Kidney (tissue), 14 donors: Measurements from ENCODE around the gene DNAAF8. TPM values are rescaled to one million over a fixed set of nuclear protein-coding genes. Genes with fewer than 3 reads are reported as not detected.

Experiments used
- DNase-seq, 5 donors: peaks; one replicate each; pipeline ENCODE4 v3.0.0-alpha.2; 2013 to 2020
- FAIRE-seq: peaks from 2 replicates; lab custom pipeline; 2012; peaks lifted over from hg19 to GRCh38; lab: Jason Lieb, UNC
- H3K27ac ChIP-seq, 2 donors: one replicate each; pipeline ENCODE4 v1.7.0; 2013; ENCODE audit warnings: low read depth in 2 of 2, low read length in 2 of 2, inconsistent platforms in 1 of 2
- H3K27me3 ChIP-seq: one replicate; pipeline ENCODE4 v1.7.1; 2013; ENCODE audit warnings: low read length, inconsistent platforms; ENCODE audit not compliant: control insufficient read depth, insufficient read depth
- H3K36me3 ChIP-seq, 3 donors: one replicate each; pipeline versions ENCODE4 v1.7.0 to v1.7.1; 2013; ENCODE audit warnings: low read length in 3 of 3, control low read depth in 1 of 3, inconsistent platforms in 1 of 3; ENCODE audit not compliant: insufficient read depth in 3 of 3, control insufficient read depth in 2 of 3
- H3K4me1 ChIP-seq, 3 donors: one replicate each; pipeline versions ENCODE4 v1.7.0 to v1.7.1; 2013; ENCODE audit warnings: low read length in 3 of 3, inconsistent platforms in 1 of 3, low read depth in 1 of 3; ENCODE audit not compliant: control insufficient read depth in 2 of 3, insufficient read depth in 2 of 3
- H3K4me3 ChIP-seq, 3 donors: one replicate each; pipeline versions ENCODE4 v1.7.0 to v1.8.1; 2013; ENCODE audit warnings: low read length in 3 of 3, control low read depth in 1 of 3, inconsistent platforms in 1 of 3
- H3K9ac ChIP-seq, 3 donors: one replicate each; pipeline versions ENCODE4 v1.7.0 to v1.7.1; 2013; ENCODE audit warnings: low read length in 3 of 3, control low read depth in 1 of 3, inconsistent platforms in 1 of 3
- H3K9me3 ChIP-seq, 3 donors: one replicate each; pipeline versions ENCODE4 v1.7.0 to v1.7.1; 2013; ENCODE audit warnings: low read length in 3 of 3, control low read depth in 1 of 3, inconsistent platforms in 1 of 3; ENCODE audit not compliant: control insufficient read depth in 2 of 3, insufficient read depth in 1 of 3
- CTCF ChIP-seq: IDR thresholded peaks from 3 replicates; pipeline ENCODE4 v1.5.1; 2012; ENCODE audit warnings: mild to moderate bottlenecking, moderate library complexity, borderline replicate concordance; ENCODE audit not compliant: insufficient read depth; ENCODE audit errors: extremely low read depth
- intact Hi-C: fragments of 100-400 bp; cut with DNase I; formaldehyde crosslinking; loops from one replicate; pipeline ENCODE4 v1.11.1; 2022
- polyA plus RNA-seq: library from polyadenylated mRNA; stranded (reverse); fragments of 350-450 nt; fragmentation: Illumina TruSeq; extraction: RNeasy Lipid Tissue Mini Kit (QIAGEN cat#74804); gene quantifications from one replicate; pipeline ENCODE4 v1.2.3, GENCODE V29; 2014; ENCODE audit warnings: low read depth, low replicate concordance; ENCODE audit not compliant: insufficient read depth
- total RNA-seq: library from RNA; stranded (reverse); fragmentation: NEBNext Ultra II Directional; extraction: Animal tissue kit (Norgen Biotek cat#: 25700); gene quantifications from one replicate; pipeline ENCODE4 v1.2.1, GENCODE V29; 2021
- donor health status: control.
- donor health status: control.
- donor health status: control.
- donor health status: control.
- donor health status: control.
- donor health status: DM: yes; HTN: yes; CAD: no.
- donor health status: Normal renal cell carcinoma (clear cell type).

DNAAF8 gene
- total and polyA plus RNA-seq, 2 donors from 2014 or later, result 1.8 to 4.0 TPM

- TF ChIP-seq CTCF, result no peak
- Histone ChIP-seq H3K9ac (no peak within 1 kb of the TSS), H3K27ac (peak within 1 kb of the TSS in 1 of 2 donors; percentile 37), H3K27me3 (no peaks in the 10 kb centered on the region), H3K9me3 (no peaks in the 10 kb centered on the region), H3K4me3 (no peak within 1 kb of the TSS), H3K4me1 (peaks cover 0 to 1% (median 0%) of the 10 kb centered on the region in 3 donors), H3K36me3 (peaks cover 0 to 6% (median 2%) of the 10 kb centered on the region in 3 donors)
- DNase-seq (peak in 2 of 5 donors; percentile 51 to 80), FAIRE-seq (no peak)
- intact Hi-C loops, result no loop called here
These were observed 61.0 kb downstream of the DNAAF8 start, which contains the start of gene SMIM22 for GRCh38 chr16:4795181-4795827. Gene SMIM22, plus strand, starts transcription at chr16:4795369. Its CDS starts 366 bp downstream, at chr16:4795735.

DNA sequence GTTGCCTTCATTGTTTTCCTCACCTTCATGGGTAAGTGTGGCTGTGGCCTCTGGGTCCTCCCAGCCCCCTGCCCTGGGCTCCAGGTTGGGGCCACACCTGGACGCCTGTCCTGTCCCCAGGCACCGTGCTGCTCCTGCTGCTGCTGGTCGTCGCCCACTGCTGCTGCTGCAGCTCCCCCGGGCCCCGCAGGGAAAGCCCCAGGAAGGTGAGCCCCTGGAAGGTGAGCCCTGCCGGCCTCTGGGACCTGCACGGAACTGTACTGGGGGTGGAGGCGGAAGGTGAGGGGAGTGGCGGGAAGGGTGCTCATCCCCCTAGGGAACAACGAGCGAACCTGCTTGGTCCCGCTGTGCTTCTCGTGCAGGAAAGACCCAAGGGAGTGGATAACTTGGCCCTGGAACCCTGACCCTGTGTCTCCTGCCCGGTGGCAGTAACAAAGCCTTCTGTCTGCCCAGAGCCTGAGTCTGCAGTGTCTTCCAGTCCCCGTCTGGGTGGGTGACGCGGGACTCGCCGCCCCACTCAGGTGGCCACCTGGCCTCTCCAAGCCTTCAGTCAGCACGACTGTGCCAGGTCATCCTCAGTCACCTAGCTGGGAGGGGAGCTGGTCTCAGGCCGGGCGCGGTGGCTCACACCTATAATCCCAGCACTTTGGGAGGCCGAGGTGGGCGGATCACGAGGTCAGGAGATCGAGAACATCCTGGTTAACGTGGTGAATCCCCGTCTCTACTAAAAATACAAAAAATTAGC lies 61.7 kb downstream of the DNAAF8 start:
- Histone ChIP-seq H3K36me3 (peaks cover 0 to 10% (median 2%) of the 10 kb centered on the region in 3 donors), H3K9ac (no peak overlapping the region), H3K4me1 (peaks cover 0 to 6% (median 0%) of the 10 kb centered on the region in 3 donors), H3K9me3 (no peaks in the 10 kb centered on the region), H3K4me3 (no peak overlapping the region), H3K27me3 (no peaks in the 10 kb centered on the region), H3K27ac (no peak overlapping the region)
- no peak for FAIRE-seq
- no peak for TF ChIP-seq CTCF
- intact Hi-C loops, result no loop called here
- DNase-seq, result peak in 1 of 5 donors; percentile 65

- H3K27ac ChIP-seq, result no peak overlapping the region
- peaks cover 0 to 14% (median 0%) of the 10 kb centered on the region in 3 donors for H3K4me1 ChIP-seq
- FAIRE-seq (no peak), DNase-seq (peak in 1 of 5 donors; percentile 63)
- H3K9me3 ChIP-seq, result no peaks in the 10 kb centered on the region
- peaks cover 0 to 10% (median 2%) of the 10 kb centered on the region in 3 donors for H3K36me3 ChIP-seq
- TF ChIP-seq CTCF, result no peak
- intact Hi-C loops, result no loop called here
- H3K4me3 ChIP-seq, result no peak overlapping the region
- no peaks in the 10 kb centered on the region for H3K27me3 ChIP-seq
- H3K9ac ChIP-seq, result no peak overlapping the region
These were observed 62.9 kb downstream of the DNAAF8 start for GRCh38 chr16:4796982-4797804.
